Endothelial cell of umbilical vein (primary cell): Measurements from ENCODE around the gene HHATL. TPM values are rescaled to one million over a fixed set of nuclear protein-coding genes. Genes with fewer than 3 reads are reported as not detected.

Experiments used
- BruUV-seq: library from RNA; stranded (reverse); fragments of 400-500 nt; replicated peaks from 2 replicates; lab custom pipeline; 2021; lab: Mats Ljungman, UMichigan
- CTCF ChIA-PET: fragments of 300-600, 350-600 bp; sonication (Branson Sonifier 250); formaldehyde crosslinking; loops from one replicate; lab custom pipeline; 2021; ENCODE audit warnings: antibody characterized with exemption, inconsistent platforms; lab: Charles Lee
- POLR2A ChIA-PET: fragments of 300-600, 350-600 bp; sonication (Branson Sonifier 250); formaldehyde crosslinking; loops from one replicate; lab custom pipeline; 2021; ENCODE audit warnings: antibody characterized with exemption, inconsistent platforms; lab: Charles Lee
- DNase-seq: peaks from one replicate; pipeline ENCODE4 v3.0.0-alpha.2; 2011; ENCODE audit warnings: low read depth, low spot score
- FAIRE-seq: peaks from 2 replicates; lab custom pipeline; 2011; peaks lifted over from hg19 to GRCh38; lab: Jason Lieb, UNC
- H2AFZ ChIP-seq: 2 replicates; pipeline ENCODE4 v1.6.0; 2012; ENCODE audit warnings: low read depth, low read length, control low read depth, inconsistent platforms
- H3K27ac ChIP-seq: 2 replicates; pipeline ENCODE4 v1.5.1; 2011; ENCODE audit warnings: low read depth, mild to moderate bottlenecking, control low read depth, low read length, moderate library complexity; ENCODE audit not compliant: insufficient read depth
- H3K27me3 ChIP-seq, 2 experiments: 2 replicates each; pipeline versions ENCODE4 v1.6.0 to v1.6.1; 2011; ENCODE audit warnings: low read length in 2 of 2, mixed read lengths in 1 of 2; ENCODE audit not compliant: control insufficient read depth in 2 of 2, insufficient read depth in 2 of 2
- H3K36me3 ChIP-seq, 2 experiments: 2 replicates in 1 of 2; 3 replicates in 1 of 2; pipeline ENCODE4 v1.5.1; 2011; ENCODE audit warnings: low read length in 2 of 2, mild to moderate bottlenecking in 1 of 2, moderate library complexity in 1 of 2; ENCODE audit not compliant: control insufficient read depth in 2 of 2, insufficient read depth in 2 of 2; ENCODE audit errors: extremely low read depth in 1 of 2
- H3K4me1 ChIP-seq: 3 replicates; pipeline ENCODE4 v1.5.1; 2011; ENCODE audit warnings: mild to moderate bottlenecking, low read length; ENCODE audit not compliant: control insufficient read depth, insufficient read depth; ENCODE audit errors: extremely low read depth
- H3K4me2 ChIP-seq: 2 replicates; pipeline ENCODE4 v1.6.1; 2011; ENCODE audit warnings: low read length, control low read depth, mixed read lengths; ENCODE audit not compliant: insufficient read depth
- H3K4me3 ChIP-seq, 3 experiments: fragments of 200-600 bp in 1 of 3; sonication (generic), shearing (Covaris generic) in 1 of 3; replicated peaks in 1 of 3; 2 replicates each; pipeline ENCODE4 v1.5.1; 2011 to 2016; ENCODE audit warnings: control low read depth in 3 of 3, low read length in 3 of 3, mild to moderate bottlenecking in 2 of 3, inconsistent platforms in 1 of 3, low read depth in 1 of 3, moderate library complexity in 1 of 3; ENCODE audit not compliant: insufficient read depth in 1 of 3
- H3K79me2 ChIP-seq: 2 replicates; pipeline ENCODE4 v1.6.0; 2012; ENCODE audit warnings: low read length, inconsistent platforms; ENCODE audit not compliant: control insufficient read depth, insufficient read depth
- H3K9ac ChIP-seq: replicated peaks from 2 replicates; pipeline ENCODE3; 2011; ENCODE audit warnings: low read length, control low read depth; ENCODE audit not compliant: insufficient read depth; ENCODE audit errors: extremely low read depth
- H3K9me1 ChIP-seq: replicated peaks from 3 replicates; pipeline ENCODE4 v1.6.0; 2011; ENCODE audit warnings: mild to moderate bottlenecking, low read length; ENCODE audit not compliant: control insufficient read depth, insufficient read depth; ENCODE audit errors: extremely low read depth
- H3K9me3 ChIP-seq: replicated peaks from 2 replicates; pipeline ENCODE4 v1.5.1; 2012; ENCODE audit warnings: low read length, inconsistent platforms; ENCODE audit not compliant: control insufficient read depth, insufficient read depth
- H4K20me1 ChIP-seq: replicated peaks from 2 replicates; pipeline ENCODE3; 2011; ENCODE audit warnings: mild to moderate bottlenecking, low read length; ENCODE audit not compliant: control insufficient read depth, insufficient read depth; ENCODE audit errors: extremely low read depth
- EZH2 ChIP-seq: IDR thresholded peaks from 2 replicates; pipeline ENCODE4 v1.6.1; 2012; ENCODE audit warnings: borderline replicate concordance, low read depth, mild to moderate bottlenecking, moderate library complexity, low read length, inconsistent platforms; ENCODE audit not compliant: severe bottlenecking
- FOS ChIP-seq: IDR thresholded peaks from 2 replicates; pipeline ENCODE4 v1.6.1; 2011; ENCODE audit warnings: mild to moderate bottlenecking, low read length, moderate library complexity, borderline replicate concordance; ENCODE audit not compliant: insufficient read depth
- GATA2 ChIP-seq: IDR thresholded peaks from 2 replicates; pipeline ENCODE4 v1.7.0; 2011; ENCODE audit warnings: low read depth, mild to moderate bottlenecking, moderate library complexity, mixed read lengths, low read length; ENCODE audit not compliant: insufficient read length, insufficient read depth
- MYC ChIP-seq: IDR thresholded peaks from one replicate; pipeline ENCODE4 v1.6.1; 2011; ENCODE audit warnings: mild to moderate bottlenecking, low read depth, low read length
- POLR2A ChIP-seq: IDR thresholded peaks from 2 replicates; pipeline ENCODE4 v1.6.1; 2012; ENCODE audit warnings: low read depth, mild to moderate bottlenecking, control low read depth, low read length
- POLR2AphosphoS5 ChIP-seq: IDR thresholded peaks from 2 replicates; pipeline ENCODE4 v1.6.1; 2012; ENCODE audit warnings: low read depth, mild to moderate bottlenecking, control low read depth, low read length, moderate library complexity; ENCODE audit not compliant: insufficient read depth
- dilution Hi-C: fragments of 300-500 bp; cut with MboI; formaldehyde crosslinking; loops from one replicate; pipeline ENCODE4 v1.15.0; 2019; ENCODE audit warnings: low sequenced_read_pairs; ENCODE audit not compliant: extremely low pct_ligation_motif_present
- intact Hi-C: fragments of 100-400 bp; cut with micrococcal nuclease; formaldehyde crosslinking; loops from one replicate; pipeline ENCODE4 v1.10.0; 2022
- polyA plus RNA-seq, 4 experiments: library from polyadenylated mRNA; depleted of rRNA in 3 of 4; stranded (reverse) in 3 of 4; unstranded in 1 of 4; fragments of >200 nt; gene quantifications; 2 replicates each; pipeline versions ENCODE4 v1.2.1 to v1.2.3, GENCODE V29; 2011 to 2012; ENCODE audit warnings: missing spikeins in 1 of 4
- total RNA-seq: library from RNA; stranded (reverse); gene quantifications from 2 replicates; pipeline ENCODE4 v1.2.3, GENCODE V29; 2021
- TF ChIP-seq, protein P1 (sequence below): IDR thresholded peaks from 2 replicates; pipeline ENCODE4 v1.6.1; 2011; ENCODE audit not compliant: insufficient read depth, insufficient read length
- TF ChIP-seq, protein P2 (sequence below), 2 donors: IDR thresholded peaks; 1 replicate in 1 of 2; 2 replicates in 1 of 2; pipeline ENCODE4 v1.5.1; 2011; ENCODE audit warnings: low read length in 2 of 2, mild to moderate bottlenecking in 2 of 2, moderate library complexity in 2 of 2, control low read depth in 1 of 2, inconsistent platforms in 1 of 2, low read depth in 1 of 2; ENCODE audit not compliant: insufficient read depth in 1 of 2; ENCODE audit errors: extremely low read depth in 1 of 2

HHATL gene
- total and polyA plus RNA-seq, 2 donors (not counting 3 experiments of a cell fraction or from before 2014, with no cell fraction given): not detected

DNA sequence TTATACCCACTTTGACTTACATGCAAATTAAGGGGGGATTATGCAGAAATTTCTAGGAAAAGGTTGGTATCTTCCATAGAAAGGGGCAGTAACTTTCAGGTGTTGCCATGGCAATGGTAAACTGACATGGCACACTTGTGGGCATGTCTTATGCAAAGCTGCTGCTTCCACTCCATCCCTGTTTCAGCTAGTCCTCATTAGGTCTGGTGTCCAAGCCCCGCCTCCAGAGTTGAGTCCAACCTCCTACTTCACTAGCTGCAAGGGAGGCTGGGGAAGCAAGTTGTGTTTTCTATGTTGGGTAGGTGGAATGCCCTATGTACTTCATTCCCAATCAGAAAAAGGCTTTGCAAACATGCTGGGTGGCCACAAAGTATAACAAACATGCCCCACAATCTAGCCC, 31.9 kb downstream of the HHATL start:
- no peak overlapping the region for H3K9ac ChIP-seq
- H3K79me2 ChIP-seq: no peaks in the 10 kb centered on the region
- DNase-seq (no peak), FAIRE-seq (no peak)
- no peak overlapping the region for H3K4me2 ChIP-seq
- no peaks in the 10 kb centered on the region for H3K9me1 ChIP-seq
- H3K27ac ChIP-seq: no peak overlapping the region
- ChIA-PET CTCF (no interaction called here), POLR2A (no interaction called here)
- no peak overlapping the region for H3K4me3 ChIP-seq
- TF ChIP-seq FOS (no peak), EZH2 (no peak), POLR2AphosphoS5 (no peak)
- no peak overlapping the region for H2AFZ ChIP-seq
- no peaks in the 10 kb centered on the region for H3K9me3 ChIP-seq
- H3K27me3 ChIP-seq: no peaks in the 10 kb centered on the region
- intact Hi-C loops (no loop called here), dilution Hi-C loops (no loop called here)
- no TSS peak for BruUV-seq
- H3K4me1 ChIP-seq: no peaks in the 10 kb centered on the region
- H4K20me1 ChIP-seq: no peaks in the 10 kb centered on the region
- H3K36me3 ChIP-seq: no peaks in the 10 kb centered on the region

- ChIA-PET CTCF (interaction anchor here (1.3 to 1.7 kb wide), 2 partner anchors 12 kb away, joined by 4 read pairs; no protein-coding TSS in a partner anchor), POLR2A (no interaction called here)
Measured at GRCh38 chr3:42670051-42670576, 32.5 kb downstream of the HHATL start.

More at GRCh38 chr3:42670051-42670576, 32.5 kb downstream of the HHATL start:
- FAIRE-seq (no peak), DNase-seq (no peak)
- Histone ChIP-seq H3K9ac (no peak overlapping the region), H2AFZ (no peak overlapping the region), H3K27ac (no peak overlapping the region), H3K9me3 (no peaks in the 10 kb centered on the region), H4K20me1 (no peaks in the 10 kb centered on the region), H3K4me2 (no peak overlapping the region), H3K36me3 (no peaks in the 10 kb centered on the region), H3K79me2 (no peaks in the 10 kb centered on the region), H3K4me3 (no peak overlapping the region), H3K27me3 (no peaks in the 10 kb centered on the region), H3K9me1 (no peaks in the 10 kb centered on the region), H3K4me1 (no peaks in the 10 kb centered on the region)
- intact Hi-C loops: no loop called here
- no TSS peak for BruUV-seq
- TF ChIP-seq POLR2AphosphoS5: no peak
- no peak for TF ChIP-seq GATA2
- TF ChIP-seq, protein P1, sequence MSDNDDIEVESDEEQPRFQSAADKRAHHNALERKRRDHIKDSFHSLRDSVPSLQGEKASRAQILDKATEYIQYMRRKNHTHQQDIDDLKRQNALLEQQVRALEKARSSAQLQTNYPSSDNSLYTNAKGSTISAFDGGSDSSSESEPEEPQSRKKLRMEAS: no peak
- TF ChIP-seq MYC: no peak
- TF ChIP-seq, protein P2, sequence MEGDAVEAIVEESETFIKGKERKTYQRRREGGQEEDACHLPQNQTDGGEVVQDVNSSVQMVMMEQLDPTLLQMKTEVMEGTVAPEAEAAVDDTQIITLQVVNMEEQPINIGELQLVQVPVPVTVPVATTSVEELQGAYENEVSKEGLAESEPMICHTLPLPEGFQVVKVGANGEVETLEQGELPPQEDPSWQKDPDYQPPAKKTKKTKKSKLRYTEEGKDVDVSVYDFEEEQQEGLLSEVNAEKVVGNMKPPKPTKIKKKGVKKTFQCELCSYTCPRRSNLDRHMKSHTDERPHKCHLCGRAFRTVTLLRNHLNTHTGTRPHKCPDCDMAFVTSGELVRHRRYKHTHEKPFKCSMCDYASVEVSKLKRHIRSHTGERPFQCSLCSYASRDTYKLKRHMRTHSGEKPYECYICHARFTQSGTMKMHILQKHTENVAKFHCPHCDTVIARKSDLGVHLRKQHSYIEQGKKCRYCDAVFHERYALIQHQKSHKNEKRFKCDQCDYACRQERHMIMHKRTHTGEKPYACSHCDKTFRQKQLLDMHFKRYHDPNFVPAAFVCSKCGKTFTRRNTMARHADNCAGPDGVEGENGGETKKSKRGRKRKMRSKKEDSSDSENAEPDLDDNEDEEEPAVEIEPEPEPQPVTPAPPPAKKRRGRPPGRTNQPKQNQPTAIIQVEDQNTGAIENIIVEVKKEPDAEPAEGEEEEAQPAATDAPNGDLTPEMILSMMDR (IDR thresholded peaks at IDR 0.05; ENCODE audit: extremely low read depth in 1 of 2, insufficient read depth in 1 of 2, low read depth in 1 of 2, low read length in 2 of 2): no peak
- TF ChIP-seq EZH2: no peak
- no peak for TF ChIP-seq POLR2A
- dilution Hi-C loops: no loop called here
